Measurements from ENCODE around the gene VWCE. TPM values are rescaled to one million over a fixed set of nuclear protein-coding genes. Genes with fewer than 3 reads are reported as not detected.

VWCE gene
- polyA plus RNA-seq, 1 donor from 2014 or later, result 9.8 TPM

GRCh38 chr11:61281581-61282250 lies 13.4 kb downstream of the VWCE start:
- H3K4me2 ChIP-seq (ENCODE audit: low read length), result no peak overlapping the region
- no peak overlapping the region for H3K27ac ChIP-seq (ENCODE audit: low read length)
- peaks cover 4% of the 10 kb centered on the region for H3K36me3 ChIP-seq (ENCODE audit: insufficient read depth, low read length)
- no peaks in the 10 kb centered on the region for H3K9me3 ChIP-seq (ENCODE audit: low read length)
- no peak overlapping the region for H3K9ac ChIP-seq (ENCODE audit: low read length)
- no peak overlapping the region for H3K4me3 ChIP-seq (ENCODE audit: low read length)
- TF ChIP-seq EZH2 (IDR thresholded peaks at IDR 0.05; ENCODE audit: borderline replicate concordance, insufficient read depth, low read length, poor library complexity, severe bottlenecking) (no peak), POLR2AphosphoS5 (IDR thresholded peaks at IDR 0.05) (no peak), EP300 (conservative IDR thresholded peaks at IDR 0.05; ENCODE audit: poor library complexity, severe bottlenecking) (no peak), TAF1 (IDR thresholded peaks at IDR 0.05; ENCODE audit: low read depth) (no peak), REST (IDR thresholded peaks at IDR 0.05; ENCODE audit: borderline replicate concordance) (no peak), MXI1 (conservative IDR thresholded peaks at IDR 0.05; ENCODE audit: poor library complexity, severe bottlenecking) (no peak), RAD21 (conservative IDR thresholded peaks at IDR 0.05) (no peak), SMC3 (conservative IDR thresholded peaks at IDR 0.05; ENCODE audit: poor library complexity) (no peak), CTCF (IDR thresholded peaks at IDR 0.05; ENCODE audit: poor library complexity, severe bottlenecking) (no peak)
- H3F3A ChIP-seq (ENCODE audit: insufficient read depth, low read length, poor library complexity, severe bottlenecking), result no peaks in the 10 kb centered on the region
- H3K79me2 ChIP-seq (replicated peaks; ENCODE audit: insufficient read depth, low read length), result no peaks in the 10 kb centered on the region
- H2AFZ ChIP-seq (ENCODE audit: low read depth, low read length), result no peak overlapping the region
- H3K27me3 ChIP-seq (ENCODE audit: insufficient read depth, low read depth, low read length), result no peaks in the 10 kb centered on the region
- H4K20me1 ChIP-seq (ENCODE audit: insufficient read depth), result no peaks in the 10 kb centered on the region
- no peaks in the 10 kb centered on the region for H3K9me2 ChIP-seq (ENCODE audit: insufficient read depth, low read length)

- TF ChIP-seq RAD21 (conservative IDR thresholded peaks at IDR 0.05), result no peak
- no peak for TF ChIP-seq EZH2 (IDR thresholded peaks at IDR 0.05; ENCODE audit: borderline replicate concordance, insufficient read depth, low read length, poor library complexity, severe bottlenecking)
- TF ChIP-seq EP300 (conservative IDR thresholded peaks at IDR 0.05; ENCODE audit: poor library complexity, severe bottlenecking), result no peak
- TF ChIP-seq POLR2AphosphoS5 (IDR thresholded peaks at IDR 0.05), result no peak
- no peak for TF ChIP-seq MXI1 (conservative IDR thresholded peaks at IDR 0.05; ENCODE audit: poor library complexity, severe bottlenecking)
- no peak for TF ChIP-seq TAF1 (IDR thresholded peaks at IDR 0.05; ENCODE audit: low read depth)
- TF ChIP-seq CTCF (IDR thresholded peaks at IDR 0.05; ENCODE audit: poor library complexity, severe bottlenecking), result no peak
- no peak for TF ChIP-seq REST (IDR thresholded peaks at IDR 0.05; ENCODE audit: borderline replicate concordance)
- no peak for TF ChIP-seq SMC3 (conservative IDR thresholded peaks at IDR 0.05; ENCODE audit: poor library complexity)
- Histone ChIP-seq H3K4me3 (ENCODE audit: low read length) (no peak overlapping the region), H4K20me1 (ENCODE audit: insufficient read depth) (no peaks in the 10 kb centered on the region), H2AFZ (ENCODE audit: low read depth, low read length) (no peak overlapping the region), H3K4me2 (ENCODE audit: low read length) (no peak overlapping the region), H3K79me2 (replicated peaks; ENCODE audit: insufficient read depth, low read length) (no peaks in the 10 kb centered on the region), H3K27ac (ENCODE audit: low read length) (no peak overlapping the region), H3K36me3 (ENCODE audit: insufficient read depth, low read length) (peaks cover 4% of the 10 kb centered on the region), H3K9me2 (ENCODE audit: insufficient read depth, low read length) (no peaks in the 10 kb centered on the region), H3K27me3 (ENCODE audit: insufficient read depth, low read depth, low read length) (no peaks in the 10 kb centered on the region), H3K9ac (ENCODE audit: low read length) (no peak overlapping the region), H3K9me3 (ENCODE audit: low read length) (no peaks in the 10 kb centered on the region), H3F3A (ENCODE audit: insufficient read depth, low read length, poor library complexity, severe bottlenecking) (no peaks in the 10 kb centered on the region)
Measured at GRCh38 chr11:61280883-61281580, 14.1 kb downstream of the VWCE start.

Measured in neural cell (in vitro differentiated cells).